Natural killer cell (primary cell): ENCODE results near the gene PAK5. TPM values are rescaled to one million over a fixed set of nuclear protein-coding genes. Genes with fewer than 3 reads are reported as not detected.

ENCODE experiments used
- ATAC-seq, 3 donors: fragments of 150-1000 bp in 2 of 3; fragments of 200-7000 bp in 1 of 3; cut with Tn5 transposase; 1 replicate in 1 of 3; 2 replicates in 2 of 3; pipeline ENCODE4 v1.10.0; 2021; ENCODE audit warnings: mild to moderate bottlenecking in 2 of 3, moderate library complexity in 2 of 3
- DNase-seq, 2 donors: peaks; one replicate each; pipeline versions ENCODE4 v3.0.0 to v3.0.0-alpha.2; 2013 to 2021; ENCODE audit warnings: mixed read lengths in 1 of 2
- H3K27ac ChIP-seq: one replicate; pipeline ENCODE4 v1.5.1; 2013; ENCODE audit warnings: mild to moderate bottlenecking, low read length
- H3K27me3 ChIP-seq: one replicate; pipeline ENCODE4 v1.6.1; 2013; ENCODE audit warnings: low read length; ENCODE audit not compliant: control insufficient read depth, insufficient read depth
- H3K36me3 ChIP-seq: one replicate; pipeline ENCODE4 v1.6.1; 2013; ENCODE audit warnings: low read length; ENCODE audit not compliant: control insufficient read depth, insufficient read depth
- H3K4me1 ChIP-seq: one replicate; pipeline ENCODE4 v1.6.1; 2013; ENCODE audit warnings: low read length; ENCODE audit not compliant: control insufficient read depth, insufficient read depth
- H3K4me3 ChIP-seq: one replicate; pipeline ENCODE4 v1.5.1; 2013; ENCODE audit warnings: low read length
- H3K9me3 ChIP-seq: one replicate; pipeline ENCODE4 v1.6.1; 2013; ENCODE audit warnings: low read length; ENCODE audit not compliant: control insufficient read depth, insufficient read depth
- H3K27ac Mint-ChIP-seq, 2 donors: one replicate each; pipeline ENCODE4 v1.8.0; 2022; ENCODE audit warnings: mild to moderate bottlenecking in 2 of 2, mixed read lengths in 2 of 2, moderate library complexity in 1 of 2
- H3K27me3 Mint-ChIP-seq, 2 donors: one replicate each; pipeline ENCODE4 v1.8.0; 2022; ENCODE audit warnings: low read depth in 2 of 2, mixed read lengths in 2 of 2
- H3K36me3 Mint-ChIP-seq: one replicate; pipeline ENCODE4 v1.8.0; 2022; ENCODE audit warnings: mixed read lengths
- H3K4me1 Mint-ChIP-seq, 2 donors: one replicate each; pipeline ENCODE4 v1.8.0; 2022; ENCODE audit warnings: mixed read lengths in 2 of 2
- H3K4me3 Mint-ChIP-seq: one replicate; pipeline ENCODE4 v1.8.0; 2022; ENCODE audit warnings: mild to moderate bottlenecking, moderate library complexity, mixed read lengths
- H3K9me3 Mint-ChIP-seq, 2 donors: one replicate each; pipeline ENCODE4 v1.8.0; 2022; ENCODE audit warnings: mixed read lengths in 2 of 2
- WGBS: methylation state at CpG from one replicate; pipeline ENCODE4 v1.1.7; 2013; ENCODE audit warnings: missing lambda C conversion rate; ENCODE audit not compliant: insufficient coverage; 5-methylcytosine and 5-hydroxymethylcytosine counted together
- intact Hi-C: fragments of 100-400 bp; cut with micrococcal nuclease; formaldehyde crosslinking; loops from one replicate; pipeline ENCODE4 v1.14.2; 2022
- total RNA-seq, 4 donors: library from RNA; stranded (reverse); fragments of 120-200 nt in 1 of 4; gene quantifications; one replicate each; pipeline versions ENCODE4 v1.2.3 to v1.2.4, GENCODE V29; 2013 to 2022
- TF ChIP-seq, protein P1 (sequence below): fragments of 200-600 bp; IDR thresholded peaks from one replicate; pipeline ENCODE4 v1.8.0; 2022; ENCODE audit warnings: antibody characterized with exemption

PAK5 gene
- total RNA-seq, 3 donors from 2014 or later (not counting 1 experiment from before 2014, with no cell fraction given) = not detected

GRCh38 chr20:9514461-9515213 lies 324.2 kb downstream of the PAK5 start, which contains the start of gene LAMP5:
LAMP5 (plus strand) TSS chr20:9514590; CDS start chr20:9514853, 263 bp downstream.
- H3K4me1 Mint-ChIP-seq = no peaks in the 10 kb centered on the region
- WGBS = 1% methylated on average over 37 of the region's 38 CpGs
- no peaks in the 10 kb centered on the region for H3K36me3 Mint-ChIP-seq
- intact Hi-C loops = no loop called here
- Histone ChIP-seq H3K36me3 (no peaks in the 10 kb centered on the region), H3K27me3 (peaks cover 17% of the 10 kb centered on the region), H3K4me3 (no peak within 1 kb of the TSS), H3K27ac (no peak within 1 kb of the TSS), H3K4me1 (peaks cover 12% of the 10 kb centered on the region), H3K9me3 (no peaks in the 10 kb centered on the region)
- no peak for DNase-seq
- peaks cover 43 to 52% of the 10 kb centered on the region in 2 donors for H3K27me3 Mint-ChIP-seq
- H3K4me3 Mint-ChIP-seq = no peak within 1 kb of the TSS
- no peak for ATAC-seq
- H3K27ac Mint-ChIP-seq = no peak within 1 kb of the TSS
- TF ChIP-seq, protein P1, sequence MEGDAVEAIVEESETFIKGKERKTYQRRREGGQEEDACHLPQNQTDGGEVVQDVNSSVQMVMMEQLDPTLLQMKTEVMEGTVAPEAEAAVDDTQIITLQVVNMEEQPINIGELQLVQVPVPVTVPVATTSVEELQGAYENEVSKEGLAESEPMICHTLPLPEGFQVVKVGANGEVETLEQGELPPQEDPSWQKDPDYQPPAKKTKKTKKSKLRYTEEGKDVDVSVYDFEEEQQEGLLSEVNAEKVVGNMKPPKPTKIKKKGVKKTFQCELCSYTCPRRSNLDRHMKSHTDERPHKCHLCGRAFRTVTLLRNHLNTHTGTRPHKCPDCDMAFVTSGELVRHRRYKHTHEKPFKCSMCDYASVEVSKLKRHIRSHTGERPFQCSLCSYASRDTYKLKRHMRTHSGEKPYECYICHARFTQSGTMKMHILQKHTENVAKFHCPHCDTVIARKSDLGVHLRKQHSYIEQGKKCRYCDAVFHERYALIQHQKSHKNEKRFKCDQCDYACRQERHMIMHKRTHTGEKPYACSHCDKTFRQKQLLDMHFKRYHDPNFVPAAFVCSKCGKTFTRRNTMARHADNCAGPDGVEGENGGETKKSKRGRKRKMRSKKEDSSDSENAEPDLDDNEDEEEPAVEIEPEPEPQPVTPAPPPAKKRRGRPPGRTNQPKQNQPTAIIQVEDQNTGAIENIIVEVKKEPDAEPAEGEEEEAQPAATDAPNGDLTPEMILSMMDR = no peak
- no peaks in the 10 kb centered on the region for H3K9me3 Mint-ChIP-seq

GRCh38 chr20:9514072-9514460 lies 324.8 kb downstream of the PAK5 start:
- intact Hi-C loops = no loop called here
- H3K4me3 Mint-ChIP-seq = no peak overlapping the region
- Histone ChIP-seq H3K27me3 (peaks cover 18% of the 10 kb centered on the region), H3K9me3 (no peaks in the 10 kb centered on the region), H3K4me1 (peaks cover 12% of the 10 kb centered on the region), H3K36me3 (no peaks in the 10 kb centered on the region), H3K4me3 (no peak overlapping the region), H3K27ac (no peak overlapping the region)
- H3K27me3 Mint-ChIP-seq = peaks cover 49 to 58% of the 10 kb centered on the region in 2 donors
- H3K36me3 Mint-ChIP-seq = no peaks in the 10 kb centered on the region
- no peaks in the 10 kb centered on the region for H3K9me3 Mint-ChIP-seq
- WGBS = 7% methylated on average over 8 of the region's 9 CpGs
- no peak for DNase-seq
- ATAC-seq = no peak
- no peaks in the 10 kb centered on the region for H3K4me1 Mint-ChIP-seq
- no peak overlapping the region for H3K27ac Mint-ChIP-seq
- TF ChIP-seq, protein P1 = no peak

DNA sequence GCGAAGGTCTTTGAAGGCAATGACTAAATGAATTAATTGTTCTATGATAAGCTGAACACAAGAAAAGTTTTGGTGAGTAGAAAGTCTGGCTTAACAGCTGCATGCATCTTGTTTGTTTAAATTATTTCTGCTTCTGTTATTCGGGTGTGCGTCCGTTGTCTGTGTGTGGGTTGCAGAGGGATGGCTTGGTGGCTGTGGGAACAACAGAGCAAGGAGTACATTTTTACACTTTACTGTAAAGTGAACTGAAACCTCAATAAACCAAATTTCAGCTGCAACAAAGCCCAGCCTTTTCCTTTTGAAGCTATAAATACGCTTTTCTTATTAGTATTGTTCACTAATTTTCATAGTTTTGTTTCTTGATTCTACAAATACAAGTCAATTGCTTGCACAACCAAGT lies 328.0 kb downstream of the PAK5 start:
- DNase-seq (no peak), ATAC-seq (no peak)
- H3K9me3 Mint-ChIP-seq = no peaks in the 10 kb centered on the region
- H3K27me3 ChIP-seq = peaks cover 34% of the 10 kb centered on the region
- intact Hi-C loops = no loop called here
- H3K27ac Mint-ChIP-seq = no peak overlapping the region
- H3K4me3 ChIP-seq = no peak overlapping the region
- H3K27me3 Mint-ChIP-seq = peaks cover 46 to 48% of the 10 kb centered on the region in 2 donors
- no peaks in the 10 kb centered on the region for H3K4me1 Mint-ChIP-seq
- 54% methylated on average over 4 of the region's 5 CpGs for WGBS
- H3K27ac ChIP-seq = no peak overlapping the region
- TF ChIP-seq, protein P1 = no peak
- no peak overlapping the region for H3K4me3 Mint-ChIP-seq
- peaks cover 30% of the 10 kb centered on the region for H3K4me1 ChIP-seq
- H3K36me3 Mint-ChIP-seq = no peaks in the 10 kb centered on the region
- no peaks in the 10 kb centered on the region for H3K9me3 ChIP-seq
- no peaks in the 10 kb centered on the region for H3K36me3 ChIP-seq

- peaks cover 25% of the 10 kb centered on the region for H3K27me3 ChIP-seq
- H3K27me3 Mint-ChIP-seq = peaks cover 37 to 38% of the 10 kb centered on the region in 2 donors
- WGBS = 20% methylated on average over 4 of the region's 4 CpGs
Measured at GRCh38 chr20:9509246-9509645, 329.6 kb downstream of the PAK5 start.

More at GRCh38 chr20:9509246-9509645, 329.6 kb downstream of the PAK5 start:
- Histone ChIP-seq H3K27ac (no peak overlapping the region), H3K4me3 (no peak overlapping the region), H3K4me1 (peaks cover 24% of the 10 kb centered on the region), H3K36me3 (no peaks in the 10 kb centered on the region), H3K9me3 (no peaks in the 10 kb centered on the region)
- ATAC-seq = no peak
- H3K4me3 Mint-ChIP-seq = no peak overlapping the region
- TF ChIP-seq, protein P1 = no peak
- H3K4me1 Mint-ChIP-seq = no peaks in the 10 kb centered on the region
- H3K9me3 Mint-ChIP-seq = no peaks in the 10 kb centered on the region
- intact Hi-C loops = no loop called here
- no peak for DNase-seq
- no peaks in the 10 kb centered on the region for H3K36me3 Mint-ChIP-seq
- no peak overlapping the region for H3K27ac Mint-ChIP-seq
